WTC11 (cell line): Measurements from ENCODE around the gene FIZ1. TPM values are rescaled to one million over a fixed set of nuclear protein-coding genes. Genes with fewer than 3 reads are reported as not detected.
A peak's percentile ranks its signal among the peaks of the same experiment; 100 is the strongest.

Experiments used
- ATF3 ChIP-seq: sonication (generic); formaldehyde crosslinking; conservative IDR thresholded peaks from 2 replicates; pipeline ENCODE4 v1.8.1; 2022; ENCODE audit warnings: mild to moderate bottlenecking, missing genetic modification reagents
- ATF6 ChIP-seq: sonication (generic); formaldehyde crosslinking; IDR thresholded peaks from 2 replicates; pipeline ENCODE4 v1.8.1; 2023; ENCODE audit warnings: mild to moderate bottlenecking, missing genetic modification reagents
- CREM ChIP-seq: sonication (generic); formaldehyde crosslinking; IDR thresholded peaks from 2 replicates; pipeline ENCODE4 v1.8.1; 2022; ENCODE audit warnings: mild to moderate bottlenecking, missing genetic modification reagents, moderate library complexity
- ERG ChIP-seq: fragments of 250-450 bp; sonication (Bioruptor Pico); IDR thresholded peaks from 2 replicates; pipeline ENCODE4 v1.8.0; 2021; ENCODE audit warnings: mild to moderate bottlenecking
- ESRRA ChIP-seq: sonication (generic); formaldehyde crosslinking; IDR thresholded peaks from 2 replicates; pipeline ENCODE4 v1.8.1; 2022; ENCODE audit warnings: mild to moderate bottlenecking, missing genetic modification reagents, borderline replicate concordance
- FOXJ3 ChIP-seq: sonication (generic); formaldehyde crosslinking; IDR thresholded peaks from 2 replicates; pipeline ENCODE4 v1.9.0; 2021; ENCODE audit warnings: missing genetic modification reagents, mild to moderate bottlenecking, borderline replicate concordance
- FOXK1 ChIP-seq: sonication (generic); formaldehyde crosslinking; IDR thresholded peaks from 2 replicates; pipeline ENCODE4 v1.8.0; 2022; ENCODE audit warnings: mild to moderate bottlenecking, moderate library complexity, missing genetic modification reagents
- GABPB1 ChIP-seq: sonication (generic); formaldehyde crosslinking; IDR thresholded peaks from 2 replicates; pipeline ENCODE4 v1.8.1; 2023; ENCODE audit warnings: mild to moderate bottlenecking, missing genetic modification reagents
- GTF2I ChIP-seq: fragments of 250-450 bp; sonication (Bioruptor Pico); conservative IDR thresholded peaks from 2 replicates; pipeline ENCODE4 v1.4.0; 2021; ENCODE audit warnings: mild to moderate bottlenecking
- JUN ChIP-seq: sonication (generic); formaldehyde crosslinking; IDR thresholded peaks from 2 replicates; pipeline ENCODE4 v1.8.0; 2023; ENCODE audit warnings: mild to moderate bottlenecking, missing genetic modification reagents
- KAT7 ChIP-seq: sonication (generic); formaldehyde crosslinking; IDR thresholded peaks from 2 replicates; pipeline ENCODE4 v1.8.1; 2023; ENCODE audit warnings: missing genetic modification reagents, mild to moderate bottlenecking, borderline replicate concordance
- MYBL2 ChIP-seq: sonication (generic); formaldehyde crosslinking; IDR thresholded peaks from 2 replicates; pipeline ENCODE4 v1.8.1; 2023; ENCODE audit warnings: mild to moderate bottlenecking, moderate library complexity, missing genetic modification reagents
- NFATC4 ChIP-seq: fragments of 250-450 bp; sonication (Bioruptor Pico); IDR thresholded peaks from 2 replicates; pipeline ENCODE4 v1.9.0; 2021; ENCODE audit warnings: mild to moderate bottlenecking
- NR1H2 ChIP-seq: sonication (generic); formaldehyde crosslinking; IDR thresholded peaks from 2 replicates; pipeline ENCODE4 v1.9.0; 2021; ENCODE audit warnings: mild to moderate bottlenecking, moderate library complexity, missing genetic modification reagents
- PREB ChIP-seq: sonication (generic); formaldehyde crosslinking; IDR thresholded peaks from 2 replicates; pipeline ENCODE4 v1.8.1; 2022; ENCODE audit warnings: mild to moderate bottlenecking, missing genetic modification reagents, moderate library complexity, borderline replicate concordance
- PRRX2 ChIP-seq: fragments of 250-450 bp; sonication (Bioruptor Pico); IDR thresholded peaks from 2 replicates; pipeline ENCODE4 v1.8.0; 2021; ENCODE audit warnings: mild to moderate bottlenecking
- RELA ChIP-seq: sonication (generic); formaldehyde crosslinking; IDR thresholded peaks from 2 replicates; pipeline ENCODE4 v1.8.1; 2022; ENCODE audit warnings: missing genetic modification reagents, mild to moderate bottlenecking, borderline replicate concordance
- SMAD3 ChIP-seq: sonication (generic); formaldehyde crosslinking; IDR thresholded peaks from 2 replicates; pipeline ENCODE4 v1.8.0; 2022; ENCODE audit warnings: missing genetic modification reagents, mild to moderate bottlenecking, borderline replicate concordance
- SP1 ChIP-seq: sonication (generic); formaldehyde crosslinking; conservative IDR thresholded peaks from 2 replicates; pipeline ENCODE4 v1.8.1; 2022; ENCODE audit warnings: missing genetic modification reagents
- STAT6 ChIP-seq: sonication (generic); formaldehyde crosslinking; conservative IDR thresholded peaks from 2 replicates; pipeline ENCODE4 v1.8.1; 2023; ENCODE audit warnings: mild to moderate bottlenecking, low read depth, missing genetic modification reagents, moderate library complexity
- TEAD4 ChIP-seq: sonication (generic); formaldehyde crosslinking; IDR thresholded peaks from 2 replicates; pipeline ENCODE4 v1.8.0; 2022; ENCODE audit warnings: mild to moderate bottlenecking, missing genetic modification reagents
- USF2 ChIP-seq: sonication (generic); formaldehyde crosslinking; IDR thresholded peaks from 2 replicates; pipeline ENCODE4 v1.8.1; 2023; ENCODE audit warnings: mild to moderate bottlenecking, missing genetic modification reagents, moderate library complexity
- ZBTB21 ChIP-seq: sonication (generic); formaldehyde crosslinking; IDR thresholded peaks from 2 replicates; pipeline ENCODE4 v1.8.1; 2023; ENCODE audit warnings: mild to moderate bottlenecking, missing genetic modification reagents, borderline replicate concordance
- ZNF138 ChIP-seq: sonication (generic); formaldehyde crosslinking; conservative IDR thresholded peaks from 2 replicates; pipeline ENCODE4 v1.8.1; 2022; ENCODE audit warnings: mild to moderate bottlenecking, moderate library complexity, missing genetic modification reagents
- ZNF232 ChIP-seq: sonication (generic); formaldehyde crosslinking; IDR thresholded peaks from 2 replicates; pipeline ENCODE4 v1.8.0; 2022; ENCODE audit warnings: mild to moderate bottlenecking, missing genetic modification reagents
- ZNF532 ChIP-seq: fragments of 250-450 bp; sonication (Bioruptor Pico); IDR thresholded peaks from 2 replicates; pipeline ENCODE4 v1.9.0; 2021; ENCODE audit warnings: mild to moderate bottlenecking, borderline replicate concordance
- total RNA-seq: library from RNA; stranded (reverse); gene quantifications from 3 replicates; pipeline ENCODE4 v1.2.3, GENCODE V29; 2021

FIZ1 gene
- total RNA-seq, 1 experiment from 2014 or later = 20.1 TPM

GRCh38 chr19:55642153-55643002, 43.1 kb upstream of the FIZ1 start (continued):
- TF ChIP-seq SP1 (CRISPR knock-in tag) = no peak
- TF ChIP-seq KAT7 (CRISPR knock-in tag) = no peak
- 0 out of 2 replicates have a peak, but pooled peaks have one; percentile 43 for TF ChIP-seq ZNF232 (CRISPR knock-in tag)
- TF ChIP-seq PREB = no peak
- no peak for TF ChIP-seq NR1H2 (CRISPR knock-in tag)
- no peak for TF ChIP-seq SMAD3
- no peak for TF ChIP-seq PRRX2 (CRISPR knock-in tag)
- peak; percentile 76; the same call in 1 of the 2 replicates for TF ChIP-seq RELA
- TF ChIP-seq CREM = no peak
- TF ChIP-seq NFATC4 (CRISPR knock-in tag) = peak; percentile 16; the same call in 1 of the 2 replicates
- TF ChIP-seq MYBL2 (CRISPR knock-in tag) = no peak
- no peak for TF ChIP-seq GTF2I
- no peak for TF ChIP-seq GABPB1
- TF ChIP-seq STAT6 (CRISPR knock-in tag) = no peak
- no peak for TF ChIP-seq TEAD4 (CRISPR knock-in tag)
- no peak for TF ChIP-seq ATF6 (CRISPR knock-in tag)
- TF ChIP-seq ZNF532 = no peak
- TF ChIP-seq ATF3 = no peak
- no peak for TF ChIP-seq ZBTB21 (CRISPR knock-in tag)
- no peak for TF ChIP-seq FOXJ3 (CRISPR knock-in tag)
- 0 out of 2 replicates have a peak, but pooled peaks have one; percentile 6 for TF ChIP-seq USF2
- 0 out of 2 replicates have a peak, but pooled peaks have one; percentile 27 for TF ChIP-seq FOXK1 (CRISPR knock-in tag)
- TF ChIP-seq ERG (CRISPR knock-in tag) = 0 out of 2 replicates have a peak, but pooled peaks have one; percentile 10
- TF ChIP-seq ESRRA = no peak
- no peak for TF ChIP-seq JUN
- no peak for TF ChIP-seq ZNF138
